GM10847 (cell line): ENCODE results near the gene SLC5A11.

ENCODE experiments used
- POLR2A ChIP-seq: IDR thresholded peaks from 2 replicates; pipeline ENCODE4 v1.6.1; 2011; ENCODE audit not compliant: insufficient read length; ENCODE audit errors: extremely low read depth

Gene SLC5A11

GRCh38 chr16:24849641-24850040, 3.9 kb downstream of the SLC5A11 start:
- no peak for TF ChIP-seq POLR2A

GRCh38 chr16:24850289-24850938, 4.7 kb downstream of the SLC5A11 start:
- no peak for TF ChIP-seq POLR2A

- TF ChIP-seq POLR2A = no peak
Measured at GRCh38 chr16:24851700-24852099, 5.9 kb downstream of the SLC5A11 start.

- no peak for TF ChIP-seq POLR2A
Measured at GRCh38 chr16:24852281-24852721, 6.5 kb downstream of the SLC5A11 start.

GRCh38 chr16:24853169-24853824, 7.5 kb downstream of the SLC5A11 start:
- no peak for TF ChIP-seq POLR2A

GRCh38 chr16:24853830-24854229, 8.1 kb downstream of the SLC5A11 start:
- no peak for TF ChIP-seq POLR2A

- TF ChIP-seq POLR2A = no peak
Measured at GRCh38 chr16:24854607-24855171, 8.9 kb downstream of the SLC5A11 start.

- TF ChIP-seq POLR2A = no peak
Measured at GRCh38 chr16:24855678-24856077, 9.9 kb downstream of the SLC5A11 start.

GRCh38 chr16:24858219-24859041, 12.7 kb downstream of the SLC5A11 start:
- TF ChIP-seq POLR2A = no peak

- no peak for TF ChIP-seq POLR2A
Measured at GRCh38 chr16:24861461-24861860, 15.7 kb downstream of the SLC5A11 start.

GRCh38 chr16:24863582-24864437, 18.0 kb downstream of the SLC5A11 start:
- no peak for TF ChIP-seq POLR2A

- TF ChIP-seq POLR2A = no peak
Measured at GRCh38 chr16:24869033-24869432, 23.3 kb downstream of the SLC5A11 start.

GRCh38 chr16:24871891-24872290, 26.1 kb downstream of the SLC5A11 start:
- no peak for TF ChIP-seq POLR2A

GRCh38 chr16:24873028-24873427, 27.3 kb downstream of the SLC5A11 start:
- TF ChIP-seq POLR2A = no peak

- no peak for TF ChIP-seq POLR2A
Measured at GRCh38 chr16:24875466-24875865, 29.7 kb downstream of the SLC5A11 start.
